MG63 (cell line): ENCODE measurements around the gene EIPR1. TPM values are rescaled to one million over a fixed set of nuclear protein-coding genes. Genes with fewer than 3 reads are reported as not detected.
"Not testable (repeated sequence)": the region's sequence is repeated elsewhere in the genome, so short reads cannot be mapped to it uniquely, and the experiment has no call there.

Experiments used
- DNase-seq: peaks from one replicate; pipeline ENCODE4 v3.0.0-alpha.2; 2020
- H3K27me3 ChIP-seq: fragments of 250-450 bp; sonication (Bioruptor Pico); 2 replicates; pipeline ENCODE4 v1.5.1; 2020; ENCODE audit warnings: mild to moderate bottlenecking, moderate library complexity
- H3K36me3 ChIP-seq: fragments of 250-450 bp; sonication (Bioruptor Pico); 2 replicates; pipeline ENCODE4 v1.5.1; 2020; ENCODE audit warnings: mild to moderate bottlenecking, moderate library complexity
- H3K4me3 ChIP-seq: fragments of 250-450 bp; sonication (Bioruptor Pico); 2 replicates; pipeline ENCODE4 v1.5.1; 2020; ENCODE audit warnings: mild to moderate bottlenecking, moderate library complexity
- H3K9me3 ChIP-seq: fragments of 250-450 bp; sonication (Bioruptor Pico); 2 replicates; pipeline ENCODE4 v1.5.1; 2020; ENCODE audit warnings: mild to moderate bottlenecking, moderate library complexity
- total RNA-seq: library from RNA; depleted of rRNA; stranded (reverse); fragments of >200 nt; shearing (Covaris generic); gene quantifications from 2 replicates; pipeline ENCODE4 v1.2.3, GENCODE V29; 2014; ENCODE audit warnings: low replicate concordance

EIPR1 gene
- total RNA-seq, 1 experiment from 2014 or later = 78.7 TPM

DNA sequence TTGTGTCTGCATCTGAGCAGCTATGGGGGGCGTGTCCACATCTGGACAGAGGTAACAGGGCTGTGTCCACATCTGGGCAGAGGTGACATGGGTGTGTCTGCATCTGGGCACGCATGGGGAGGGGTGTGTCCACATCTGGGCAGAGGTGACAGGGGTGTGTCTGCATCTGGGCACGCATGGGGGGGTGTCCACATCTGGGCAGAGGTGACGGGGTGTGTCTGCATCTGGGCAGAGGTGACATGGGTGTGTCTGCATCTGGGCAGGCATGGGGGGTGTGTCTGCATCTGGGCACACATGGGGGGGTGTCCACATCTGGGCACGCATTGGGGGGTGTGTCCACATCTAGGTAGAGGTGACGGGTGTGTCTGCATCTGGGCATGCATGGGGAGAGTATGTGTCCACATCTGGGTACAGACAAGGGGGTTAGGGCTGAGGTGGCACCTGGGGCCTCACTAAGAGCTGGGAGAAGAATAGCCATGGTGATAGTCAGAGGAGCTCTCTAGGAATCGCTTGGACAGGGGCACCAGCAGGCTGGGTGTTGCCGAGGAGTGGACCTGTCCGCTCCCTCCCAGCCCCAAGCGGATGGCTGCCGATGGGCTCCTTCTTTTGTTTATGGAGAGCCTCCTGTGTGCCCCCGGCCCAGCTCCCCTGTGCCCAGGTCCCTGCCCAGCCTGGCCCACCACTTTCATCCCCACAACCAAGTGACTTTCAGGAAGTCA is 177.8 kb downstream of the EIPR1 start:
- Histone ChIP-seq H3K9me3 (no peaks in the 10 kb centered on the region), H3K4me3 (no peak overlapping the region), H3K36me3 (no peaks in the 10 kb centered on the region), H3K27me3 (no peaks in the 10 kb centered on the region)
- DNase-seq = no peak

DNA sequence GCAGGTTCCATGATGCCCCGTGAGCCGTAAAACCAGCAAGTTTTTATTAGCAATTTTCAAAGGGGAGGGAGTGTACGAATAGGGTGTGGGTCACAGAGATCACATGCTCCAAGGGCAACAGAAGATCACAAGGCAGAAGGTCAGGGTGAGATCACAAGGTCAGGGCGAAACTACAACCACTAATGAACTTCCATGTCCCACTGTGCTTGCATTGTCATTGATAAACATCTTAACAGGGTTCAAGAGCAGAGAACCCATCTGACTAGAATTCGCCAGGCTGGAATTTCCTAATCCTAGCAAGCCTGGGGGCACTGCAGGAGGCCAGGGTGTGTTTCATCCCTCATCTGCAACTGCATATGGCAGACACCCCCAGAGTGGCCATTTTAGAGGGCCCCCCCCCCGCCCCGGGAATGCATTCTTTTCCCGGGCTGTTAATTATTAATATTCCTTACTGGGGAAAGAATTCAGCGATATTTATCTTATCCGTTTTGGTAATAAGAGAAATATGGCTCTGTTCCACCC is 178.9 kb downstream of the EIPR1 start:
- H3K36me3 ChIP-seq, H3K9me3 ChIP-seq, H3K27me3 ChIP-seq, H3K4me3 ChIP-seq, DNase-seq: not testable (repeated sequence)

DNA sequence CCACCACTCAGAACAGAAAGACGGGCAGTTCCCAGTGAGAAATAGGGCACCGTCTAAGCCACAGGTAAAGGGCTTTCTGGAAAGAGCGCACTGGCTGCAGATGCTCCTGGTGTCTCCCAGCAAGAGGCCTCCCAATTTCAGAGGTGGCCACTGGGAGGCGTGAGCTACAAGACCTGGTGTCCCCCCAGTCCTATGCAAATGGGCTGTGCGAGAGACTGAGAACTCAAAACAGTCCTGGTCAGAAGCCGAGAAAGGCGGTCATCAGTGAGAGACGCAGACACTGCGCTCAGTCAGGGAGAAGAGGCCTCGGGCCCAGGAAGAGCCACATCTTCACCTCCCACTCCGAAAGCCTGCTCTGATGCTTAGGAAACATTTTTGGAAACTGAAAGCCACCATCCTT is 179.5 kb downstream of the EIPR1 start:
- no peaks in the 10 kb centered on the region for H3K36me3 ChIP-seq
- H3K4me3 ChIP-seq = no peak overlapping the region
- DNase-seq = no peak
- no peaks in the 10 kb centered on the region for H3K9me3 ChIP-seq
- no peaks in the 10 kb centered on the region for H3K27me3 ChIP-seq

DNA sequence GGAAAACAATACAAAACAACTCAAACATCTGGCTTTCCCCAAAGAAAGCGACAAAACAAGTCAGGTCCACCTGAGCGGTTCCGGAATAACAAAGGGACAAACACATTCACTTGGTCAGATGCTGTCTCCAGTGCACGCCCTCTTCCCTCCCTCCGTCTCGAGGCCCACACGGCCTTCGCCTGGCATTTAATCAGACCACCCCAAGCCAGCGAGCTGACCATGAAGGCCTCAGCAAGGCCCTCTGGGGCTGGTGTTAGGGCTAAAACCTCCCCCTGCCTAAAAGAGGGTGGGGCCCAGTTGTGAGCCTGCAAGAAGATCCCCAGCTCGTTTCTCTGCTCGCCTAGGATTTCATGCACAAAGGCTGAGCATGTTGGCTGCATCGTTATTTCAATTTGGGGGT is 180.3 kb downstream of the EIPR1 start:
- no peak for DNase-seq
- Histone ChIP-seq H3K36me3 (no peaks in the 10 kb centered on the region), H3K27me3 (no peaks in the 10 kb centered on the region), H3K9me3 (no peaks in the 10 kb centered on the region), H3K4me3 (no peak overlapping the region)

DNA sequence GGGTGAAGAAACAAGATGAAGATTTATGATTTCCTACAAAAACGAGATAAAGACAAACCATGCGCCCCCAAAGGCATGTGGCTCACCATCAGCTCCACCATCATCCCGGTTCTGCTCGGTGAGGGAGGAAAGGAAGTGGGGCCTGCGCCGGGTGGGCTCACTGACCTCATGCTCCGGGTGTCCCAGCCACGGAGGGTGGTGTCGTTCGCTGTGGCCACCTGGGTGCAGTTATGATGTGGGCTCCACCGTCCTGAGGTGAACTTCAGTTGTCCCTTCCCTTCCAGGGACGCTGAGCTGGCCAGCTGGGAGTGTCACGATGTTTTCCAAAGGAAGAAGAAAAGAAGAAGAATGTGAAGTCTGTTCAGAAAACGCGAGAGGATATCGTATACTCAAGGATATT is 180.9 kb downstream of the EIPR1 start:
- no peak for DNase-seq
- Histone ChIP-seq H3K9me3 (no peaks in the 10 kb centered on the region), H3K36me3 (no peaks in the 10 kb centered on the region), H3K27me3 (no peaks in the 10 kb centered on the region), H3K4me3 (no peak overlapping the region)

DNA sequence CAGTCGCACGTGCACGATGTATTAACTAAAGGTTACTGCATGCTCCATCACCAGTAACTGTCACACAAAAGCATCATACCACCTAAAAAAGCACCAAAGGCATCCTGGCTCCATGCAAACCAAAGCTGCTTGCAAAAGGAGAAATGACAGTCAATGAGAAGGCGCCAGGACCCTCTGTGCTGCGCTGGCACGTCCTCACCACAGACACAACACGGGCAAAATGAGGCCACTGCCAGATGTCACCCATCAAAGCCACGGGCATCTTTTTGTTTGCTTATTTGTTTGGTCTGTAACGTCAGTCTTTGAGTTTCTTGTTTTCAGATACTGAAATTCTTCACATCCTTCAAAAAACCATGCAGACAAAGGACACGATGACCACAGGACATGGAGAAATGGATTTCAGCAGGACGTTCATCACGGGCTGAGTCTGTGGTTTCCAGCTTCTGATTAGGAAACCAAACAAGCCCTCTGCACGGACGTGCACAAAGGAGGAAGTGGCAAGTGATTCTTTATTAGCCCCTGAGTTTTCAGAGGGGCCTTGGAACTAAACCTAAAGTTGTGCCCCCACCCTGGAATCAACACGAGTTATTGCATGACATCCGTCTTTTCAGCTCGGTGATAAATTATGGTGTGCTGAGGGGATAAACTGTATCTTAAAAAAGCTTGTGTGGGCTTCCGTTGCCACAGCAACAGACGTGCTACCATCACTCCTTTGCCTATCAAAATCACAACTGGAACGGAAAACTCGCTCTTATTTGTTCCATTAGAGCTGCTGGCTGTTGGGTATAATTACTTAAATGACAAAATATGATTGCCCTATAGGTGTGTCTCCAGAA is 181.8 kb downstream of the EIPR1 start:
- no peaks in the 10 kb centered on the region for H3K9me3 ChIP-seq
- no peak overlapping the region for H3K4me3 ChIP-seq
- H3K36me3 ChIP-seq = no peaks in the 10 kb centered on the region
- no peak for DNase-seq
- H3K27me3 ChIP-seq = no peaks in the 10 kb centered on the region

DNA sequence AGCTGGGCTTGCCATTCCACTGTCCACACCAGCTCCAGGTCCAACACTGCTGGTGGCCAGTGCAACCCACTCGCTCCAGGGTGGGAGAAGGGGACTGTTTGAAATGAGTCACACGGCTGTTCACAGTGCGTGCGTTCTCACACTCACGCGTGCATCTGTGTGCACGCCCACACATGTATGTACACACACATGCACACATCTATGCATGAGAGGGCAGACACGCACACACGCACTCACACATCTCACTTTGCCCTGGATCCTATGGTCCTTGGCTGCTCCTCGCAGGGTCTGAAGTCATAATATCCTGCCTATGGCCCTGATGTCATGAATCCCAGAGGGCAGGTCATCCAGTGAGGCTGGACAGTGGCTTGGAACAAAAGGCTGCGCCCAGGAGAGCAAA is 182.8 kb downstream of the EIPR1 start:
- no peak for DNase-seq
- H3K27me3 ChIP-seq = no peaks in the 10 kb centered on the region
- no peaks in the 10 kb centered on the region for H3K9me3 ChIP-seq
- no peaks in the 10 kb centered on the region for H3K36me3 ChIP-seq
- H3K4me3 ChIP-seq = no peak overlapping the region

DNA sequence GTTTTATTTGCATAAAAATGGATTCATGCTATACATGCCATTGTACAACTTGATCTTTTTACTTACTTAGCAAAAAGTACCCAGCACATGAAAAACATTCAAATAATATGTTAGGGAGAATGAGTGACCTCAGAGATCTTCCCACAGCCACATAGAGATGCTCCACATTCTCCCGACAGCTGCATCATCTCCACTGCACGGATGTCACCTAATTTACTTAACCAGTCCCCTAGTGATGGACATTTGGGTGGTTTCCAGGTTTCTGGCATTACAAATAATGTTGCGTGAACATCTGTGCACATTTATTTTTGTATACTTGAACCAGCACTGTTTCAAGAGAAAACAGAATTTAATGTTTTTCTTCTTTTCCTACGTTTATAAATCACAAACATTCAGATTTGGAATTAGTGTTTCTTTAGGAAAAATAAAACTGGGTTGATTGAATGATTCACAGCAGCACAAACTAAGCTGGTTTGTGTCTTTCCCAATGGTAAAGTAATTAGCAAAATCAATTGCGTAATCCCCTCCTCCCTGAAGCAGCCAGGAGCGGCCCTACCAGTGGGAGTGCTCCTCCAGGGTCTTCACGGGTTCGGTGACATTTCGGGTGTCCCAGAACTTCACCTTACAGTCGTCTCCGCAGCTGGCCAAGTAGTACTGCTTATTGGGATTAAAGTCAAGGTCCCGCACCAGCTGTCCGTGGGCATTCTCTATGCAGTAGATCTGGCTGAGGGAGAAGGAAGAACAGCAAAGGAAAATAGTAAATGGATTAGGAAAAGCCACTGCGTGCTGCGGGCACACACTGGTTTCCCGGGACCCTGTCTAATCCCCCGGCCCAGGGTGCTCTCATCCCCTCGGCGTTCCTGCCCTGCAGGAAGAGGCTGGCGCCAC is 183.9 kb downstream of the EIPR1 start:
- Histone ChIP-seq H3K4me3 (no peak overlapping the region), H3K36me3 (no peaks in the 10 kb centered on the region), H3K27me3 (no peaks in the 10 kb centered on the region), H3K9me3 (no peaks in the 10 kb centered on the region)
- DNase-seq = no peak

DNA sequence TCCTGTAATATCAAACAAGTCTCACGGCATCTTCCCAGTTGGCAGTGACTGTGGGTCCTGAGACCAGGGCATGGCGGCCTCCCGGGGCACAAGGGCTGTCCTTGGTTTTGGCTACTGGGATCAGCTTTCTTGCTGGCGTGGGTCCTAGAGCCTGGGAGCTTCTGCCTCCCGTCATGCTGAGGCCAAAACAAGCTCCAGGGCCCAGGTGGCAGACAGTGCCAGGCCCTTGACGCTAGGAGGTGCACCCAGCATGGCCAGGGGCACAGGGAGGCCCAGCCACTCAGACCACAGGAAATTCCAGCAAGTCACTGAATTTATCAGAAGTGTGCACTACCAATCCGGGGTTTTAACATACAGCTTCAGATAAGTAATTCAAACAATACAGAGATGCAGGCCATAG is 184.7 kb downstream of the EIPR1 start:
- no peak for DNase-seq
- H3K27me3 ChIP-seq = no peaks in the 10 kb centered on the region
- no peaks in the 10 kb centered on the region for H3K9me3 ChIP-seq
- H3K4me3 ChIP-seq = no peak overlapping the region
- H3K36me3 ChIP-seq = no peaks in the 10 kb centered on the region

DNA sequence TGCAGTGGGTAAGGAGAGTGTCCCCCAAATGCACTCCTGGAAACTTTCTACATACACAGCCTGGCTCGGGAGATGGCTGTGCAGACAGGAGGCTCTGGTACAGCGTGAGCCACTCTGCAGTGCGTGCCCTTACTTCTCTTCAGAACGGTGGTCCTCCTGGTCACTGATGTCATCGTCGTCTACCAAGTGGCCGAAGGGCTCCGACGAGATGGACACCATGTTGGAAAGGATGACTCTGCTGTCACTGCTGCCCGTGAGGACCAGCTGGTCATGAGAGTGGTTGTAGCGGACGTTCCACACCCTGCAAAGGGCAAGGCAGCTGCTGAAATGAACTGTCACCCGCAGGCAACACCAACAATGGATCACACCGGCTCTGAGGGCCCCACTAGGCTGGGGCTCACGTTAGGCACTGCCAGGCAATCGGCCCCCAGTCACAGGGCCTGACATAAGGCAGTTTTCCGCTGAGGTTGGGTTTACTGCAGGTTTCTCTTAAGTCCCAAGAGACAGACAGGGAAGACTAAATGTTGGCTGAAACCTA is 185.3 kb downstream of the EIPR1 start:
- DNase-seq = no peak
- Histone ChIP-seq H3K4me3 (no peak overlapping the region), H3K36me3 (no peaks in the 10 kb centered on the region), H3K27me3 (no peaks in the 10 kb centered on the region), H3K9me3 (no peaks in the 10 kb centered on the region)

DNA sequence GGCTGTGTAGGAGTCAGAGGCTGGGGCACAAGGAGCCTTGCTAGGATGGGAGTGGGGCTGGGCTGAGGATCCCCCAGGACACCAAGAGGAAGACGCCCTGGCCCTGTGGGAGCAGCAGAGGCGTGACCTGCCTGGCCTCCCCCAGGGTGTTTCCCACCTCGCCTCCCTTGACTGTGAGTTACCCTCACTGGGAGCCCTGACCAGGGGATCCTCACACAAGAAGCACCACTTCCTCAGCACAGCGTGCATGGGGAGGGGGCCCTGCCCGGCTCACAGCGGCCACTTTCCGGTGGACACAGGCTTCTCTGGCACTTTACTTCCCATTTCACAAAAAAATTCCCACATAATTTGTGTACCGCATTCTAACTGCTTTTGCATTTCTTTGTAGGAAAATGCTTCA is 187.7 kb downstream of the EIPR1 start:
- H3K36me3 ChIP-seq = no peaks in the 10 kb centered on the region
- no peak for DNase-seq

DNA sequence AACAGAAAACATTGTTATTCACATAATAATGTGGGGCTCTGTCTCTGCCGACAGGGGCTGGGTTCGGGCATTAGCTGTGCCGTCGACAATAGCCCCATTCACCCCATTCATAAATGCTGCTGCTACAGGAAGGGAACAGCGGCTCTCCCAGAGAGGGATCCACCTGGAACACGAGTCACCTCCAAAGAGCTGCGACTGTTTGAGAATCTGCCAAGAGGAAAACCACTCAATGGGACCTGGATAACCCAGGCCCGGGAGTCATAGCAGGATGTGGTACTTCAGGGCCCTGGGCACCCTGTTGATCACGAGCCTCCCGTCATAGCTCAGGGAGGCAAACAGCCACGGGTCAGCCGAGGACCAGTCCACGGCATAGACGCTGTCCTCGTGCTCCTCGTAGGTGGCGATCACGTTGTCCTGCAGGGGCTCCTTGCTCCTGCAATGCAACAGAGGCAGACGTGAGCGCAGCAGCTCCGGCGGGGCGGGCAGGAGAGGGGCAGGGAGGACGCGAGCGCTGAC is 188.5 kb downstream of the EIPR1 start:
- DNase-seq = no peak
- H3K36me3 ChIP-seq = no peaks in the 10 kb centered on the region
- no peaks in the 10 kb centered on the region for H3K9me3 ChIP-seq
- no peaks in the 10 kb centered on the region for H3K27me3 ChIP-seq
- no peak overlapping the region for H3K4me3 ChIP-seq

More for the DNA sequence above, 187.7 kb downstream of the EIPR1 start:
- Histone ChIP-seq H3K27me3 (no peaks in the 10 kb centered on the region), H3K4me3 (no peak overlapping the region), H3K9me3 (no peaks in the 10 kb centered on the region)

DNA sequence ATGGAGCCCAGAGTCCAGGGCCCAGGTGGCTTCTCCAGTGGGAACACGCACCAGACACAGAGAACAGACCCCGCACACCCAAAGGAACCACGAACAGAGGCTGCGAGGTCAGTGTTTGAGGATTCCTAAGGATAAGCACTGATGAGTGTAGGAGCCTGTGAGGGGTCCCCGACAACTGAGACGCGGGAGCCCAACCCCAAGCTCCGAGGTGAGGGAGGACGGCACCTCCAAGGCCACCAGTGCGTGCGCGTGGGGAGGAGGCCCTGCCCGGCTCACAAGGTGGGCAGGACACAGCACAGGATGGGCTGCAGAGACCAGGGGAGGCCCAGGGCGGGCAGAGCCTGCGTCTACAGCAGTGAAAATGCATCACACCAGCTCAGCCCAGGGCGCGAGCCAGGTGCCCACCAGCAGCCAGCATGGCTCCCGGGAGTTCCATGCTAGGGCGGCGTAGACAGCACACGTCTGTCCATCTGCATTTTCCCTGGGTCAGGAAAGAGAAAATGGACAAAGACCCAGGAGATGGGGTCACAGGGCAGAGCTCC is 189.1 kb downstream of the EIPR1 start:
- DNase-seq = no peak
- H3K27me3 ChIP-seq = no peaks in the 10 kb centered on the region
- H3K36me3 ChIP-seq = no peaks in the 10 kb centered on the region
- no peak overlapping the region for H3K4me3 ChIP-seq
- no peaks in the 10 kb centered on the region for H3K9me3 ChIP-seq

DNA sequence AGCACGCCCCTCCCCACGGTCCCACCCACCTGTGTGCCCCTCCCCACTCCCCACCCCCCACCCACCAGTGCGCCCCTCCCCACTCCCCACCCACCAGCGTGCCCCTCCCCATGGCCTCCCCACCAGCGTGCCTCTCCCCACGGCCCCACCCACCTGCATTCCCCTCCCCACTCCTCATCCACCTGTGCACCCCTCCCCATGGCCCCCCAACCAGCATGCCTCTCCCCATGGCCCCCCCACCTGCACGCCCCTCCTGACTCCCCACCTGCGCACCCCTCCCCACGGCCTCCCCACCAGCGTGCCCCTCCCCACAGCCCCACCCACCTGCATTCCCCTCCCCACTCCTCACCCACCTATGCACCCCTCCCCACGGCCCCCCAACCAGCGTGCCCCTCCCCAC is 190.2 kb downstream of the EIPR1 start:
- Histone ChIP-seq H3K4me3 (no peak overlapping the region), H3K27me3 (no peaks in the 10 kb centered on the region), H3K9me3 (no peaks in the 10 kb centered on the region), H3K36me3 (no peaks in the 10 kb centered on the region)
- no peak for DNase-seq

DNA sequence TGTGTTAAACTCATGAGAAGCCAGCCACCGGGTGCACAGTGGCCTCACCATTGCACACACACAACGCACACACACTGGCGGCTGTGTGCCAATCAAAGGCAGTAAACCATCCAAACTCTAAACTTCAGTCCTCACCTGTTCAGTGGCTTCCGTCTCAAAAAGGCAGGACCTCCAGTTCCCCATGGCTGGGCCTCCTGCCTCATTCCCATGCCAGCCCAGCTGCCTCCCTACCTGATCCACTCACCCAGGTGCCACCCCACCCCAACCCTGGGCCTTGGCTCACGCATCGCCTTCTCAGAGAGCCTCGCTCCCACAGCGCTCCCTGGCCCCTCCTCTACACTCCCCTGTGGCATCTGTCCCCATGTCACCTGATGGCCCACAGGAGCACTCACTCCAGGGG is 190.9 kb downstream of the EIPR1 start:
- no peaks in the 10 kb centered on the region for H3K36me3 ChIP-seq
- H3K9me3 ChIP-seq = no peaks in the 10 kb centered on the region
- no peak overlapping the region for H3K4me3 ChIP-seq
- no peak for DNase-seq
- H3K27me3 ChIP-seq = no peaks in the 10 kb centered on the region

DNA sequence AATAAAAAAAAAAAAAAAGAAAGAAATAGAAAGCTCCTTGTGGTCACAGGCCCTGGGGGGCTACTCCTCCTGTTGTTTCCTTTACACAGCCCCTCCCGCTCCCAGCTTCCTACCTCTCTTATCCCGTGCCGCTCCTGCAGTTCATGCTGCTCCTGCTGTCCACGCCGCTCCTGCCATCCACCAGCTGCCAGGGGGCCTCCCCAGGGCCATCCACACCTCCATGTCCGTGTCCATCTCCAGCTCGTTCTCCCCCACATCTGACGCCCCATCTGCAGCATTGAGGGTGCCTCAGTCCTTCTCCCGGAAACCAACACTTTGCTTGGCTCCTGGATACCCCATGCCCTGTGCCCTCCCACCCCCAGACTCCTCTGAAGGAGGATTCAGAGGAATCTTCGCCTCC is 191.7 kb downstream of the EIPR1 start:
- Histone ChIP-seq H3K27me3 (no peaks in the 10 kb centered on the region), H3K9me3 (no peaks in the 10 kb centered on the region), H3K36me3 (no peaks in the 10 kb centered on the region), H3K4me3 (no peak overlapping the region)
- DNase-seq = no peak
